Activated T-helper 2 cell treated with anti-CD3 and anti-CD28 coated beads, Interferon-gamma antibody, Interleukin-2, Interleukin-4, amounts not matched to agents 10 μg/mL and 5 μg/mL and 100 μg/mL, durations not matched to agents 14 hours and 24 hours and 36 hours (primary cell): ENCODE data around the gene SEMA3G. TPM values are rescaled to one million over a fixed set of nuclear protein-coding genes. Genes with fewer than 3 reads are reported as not detected.

Source experiments
- DNase-seq: peaks from one replicate; pipeline ENCODE4 v3.0.0; 2021; ENCODE audit warnings: low spot score
- H3K27ac Mint-ChIP-seq: one replicate; pipeline ENCODE4 v1.8.0; 2021; ENCODE audit warnings: mixed read lengths
- H3K27me3 Mint-ChIP-seq: one replicate; pipeline ENCODE4 v1.8.0; 2021; ENCODE audit warnings: low read depth, mixed read lengths
- H3K36me3 Mint-ChIP-seq: one replicate; pipeline ENCODE4 v1.8.0; 2021; ENCODE audit warnings: low read depth, mixed read lengths
- H3K4me1 Mint-ChIP-seq: one replicate; pipeline ENCODE4 v1.8.0; 2021; ENCODE audit warnings: low read depth, mixed read lengths
- H3K4me3 Mint-ChIP-seq: one replicate; pipeline ENCODE4 v1.8.0; 2021; ENCODE audit warnings: low read depth, mild to moderate bottlenecking, moderate library complexity, mixed read lengths
- H3K9me3 Mint-ChIP-seq: one replicate; pipeline ENCODE4 v1.8.0; 2021; ENCODE audit warnings: mixed read lengths
- intact Hi-C: fragments of 100-400 bp; cut with micrococcal nuclease; formaldehyde crosslinking; loops from one replicate; pipeline ENCODE4 v1.15.1; 2023
- total RNA-seq: library from RNA; stranded (reverse); gene quantifications from 2 replicates; pipeline ENCODE4 v1.2.3, GENCODE V29; 2022

SEMA3G gene
- total RNA-seq, 1 donor from 2014 or later: 0.30 TPM

GRCh38 chr3:52455283-52456168 is 10.6 kb upstream of the SEMA3G start, which contains the start of gene NISCH:
NISCH (plus strand) TSS chr3:52455604; CDS start chr3:52455642, 38 bp downstream.
- Mint-ChIP-seq H3K4me3 (peak within 1 kb of the TSS; percentile 94), H3K36me3 (peaks cover 26% of the 10 kb centered on the region), H3K9me3 (no peaks in the 10 kb centered on the region), H3K4me1 (peaks cover 27% of the 10 kb centered on the region), H3K27ac (peak within 1 kb of the TSS; percentile 92), H3K27me3 (no peaks in the 10 kb centered on the region)
- intact Hi-C loops: loop anchor here (1.0 to 10.0 kb wide), 2 partner anchors 81 to 229 kb away; partner anchors contain the start of genes GNL3, PBRM1 and UQCC5
- DNase-seq: peak; percentile 93

GRCh38 chr3:52454938-52455282 is 10.0 kb upstream of the SEMA3G start:
- intact Hi-C loops: loop anchor here (1.0 to 10.0 kb wide), 2 partner anchors 81 to 230 kb away; partner anchors contain the start of genes GNL3, PBRM1 and UQCC5
- Mint-ChIP-seq H3K4me1 (peaks cover 27% of the 10 kb centered on the region), H3K9me3 (no peaks in the 10 kb centered on the region), H3K36me3 (peaks cover 21% of the 10 kb centered on the region), H3K4me3 (peak overlapping the region; percentile 94), H3K27me3 (no peaks in the 10 kb centered on the region), H3K27ac (peak overlapping the region; percentile 92)
- no peak for DNase-seq

GRCh38 chr3:52454250-52454937 is 9.5 kb upstream of the SEMA3G start:
- Mint-ChIP-seq H3K27me3 (no peaks in the 10 kb centered on the region), H3K4me1 (peaks cover 27% of the 10 kb centered on the region), H3K4me3 (peak overlapping the region; percentile 94), H3K36me3 (peaks cover 21% of the 10 kb centered on the region), H3K27ac (peak overlapping the region; percentile 92), H3K9me3 (no peaks in the 10 kb centered on the region)
- DNase-seq: no peak
- intact Hi-C loops: loop anchor here (10.0 kb wide), 1 partner anchor 230 kb away; the partner anchor contains the start of genes GNL3 and PBRM1

GRCh38 chr3:52453496-52454249 is 8.8 kb upstream of the SEMA3G start, which contains the start of gene TNNC1:
TNNC1 (minus strand) TSS chr3:52454041; CDS start chr3:52454015, 26 bp downstream.
- intact Hi-C loops: loop anchor here (10.0 kb wide), 1 partner anchor 231 kb away; the partner anchor contains the start of genes GNL3 and PBRM1

GRCh38 chr3:52452570-52453221 is 7.8 kb upstream of the SEMA3G start:
- intact Hi-C loops: loop anchor here (10.0 kb wide), 1 partner anchor 232 kb away; the partner anchor contains the start of genes GNL3 and PBRM1
- Mint-ChIP-seq H3K27ac (no peak overlapping the region), H3K4me1 (peaks cover 28% of the 10 kb centered on the region), H3K9me3 (no peaks in the 10 kb centered on the region), H3K36me3 (peaks cover 7% of the 10 kb centered on the region), H3K27me3 (no peaks in the 10 kb centered on the region), H3K4me3 (no peak overlapping the region)
- no peak for DNase-seq

More at GRCh38 chr3:52453496-52454249, 8.8 kb upstream of the SEMA3G start, which contains the start of gene TNNC1:
- peak within 1 kb of the TSS; percentile 94 for H3K4me3 Mint-ChIP-seq
- H3K4me1 Mint-ChIP-seq: peaks cover 27% of the 10 kb centered on the region
- no peaks in the 10 kb centered on the region for H3K9me3 Mint-ChIP-seq
- peaks cover 15% of the 10 kb centered on the region for H3K36me3 Mint-ChIP-seq
- H3K27me3 Mint-ChIP-seq: no peaks in the 10 kb centered on the region
- H3K27ac Mint-ChIP-seq: peak within 1 kb of the TSS; percentile 92
- no peak for DNase-seq

GRCh38 chr3:52452126-52452525 is 7.2 kb upstream of the SEMA3G start:
- no peak for DNase-seq
- no peaks in the 10 kb centered on the region for H3K27me3 Mint-ChIP-seq
- no peak overlapping the region for H3K4me3 Mint-ChIP-seq
- peaks cover 25% of the 10 kb centered on the region for H3K4me1 Mint-ChIP-seq
- peaks cover 1% of the 10 kb centered on the region for H3K36me3 Mint-ChIP-seq
- no peaks in the 10 kb centered on the region for H3K9me3 Mint-ChIP-seq
- no peak overlapping the region for H3K27ac Mint-ChIP-seq
- intact Hi-C loops: loop anchor here (10.0 kb wide), 1 partner anchor 233 kb away; the partner anchor contains the start of genes GNL3 and PBRM1

GRCh38 chr3:52451237-52452083 is 6.6 kb upstream of the SEMA3G start:
- Mint-ChIP-seq H3K4me1 (peaks cover 22% of the 10 kb centered on the region), H3K4me3 (no peak overlapping the region), H3K36me3 (no peaks in the 10 kb centered on the region), H3K27ac (no peak overlapping the region), H3K9me3 (no peaks in the 10 kb centered on the region), H3K27me3 (no peaks in the 10 kb centered on the region)
- intact Hi-C loops: loop anchor here (10.0 kb wide), 1 partner anchor 233 kb away; the partner anchor contains the start of genes GNL3 and PBRM1
- no peak for DNase-seq

GRCh38 chr3:52450489-52451236 is 5.8 kb upstream of the SEMA3G start:
- Mint-ChIP-seq H3K27me3 (no peaks in the 10 kb centered on the region), H3K36me3 (no peaks in the 10 kb centered on the region), H3K4me3 (no peak overlapping the region), H3K9me3 (no peaks in the 10 kb centered on the region), H3K27ac (no peak overlapping the region), H3K4me1 (peaks cover 16% of the 10 kb centered on the region)
- no peak for DNase-seq
- intact Hi-C loops: loop anchor here (10.0 kb wide), 1 partner anchor 234 kb away; the partner anchor contains the start of genes GNL3 and PBRM1

- H3K27me3 Mint-ChIP-seq: no peaks in the 10 kb centered on the region
- H3K4me1 Mint-ChIP-seq: peaks cover 12% of the 10 kb centered on the region
- H3K36me3 Mint-ChIP-seq: no peaks in the 10 kb centered on the region
- H3K4me3 Mint-ChIP-seq: no peak overlapping the region
- H3K9me3 Mint-ChIP-seq: no peaks in the 10 kb centered on the region
- no peak overlapping the region for H3K27ac Mint-ChIP-seq
- intact Hi-C loops: loop anchor here (1.0 to 5.0 kb wide), 2 partner anchors 35 to 225 kb away; no protein-coding TSS in a partner anchor
- DNase-seq: no peak
These were observed 2.8 kb upstream of the SEMA3G start for GRCh38 chr3:52447512-52448355.
